Retinal pigment epithelial cell (primary cell): ENCODE data around the gene ING1.
"Not testable (repeated sequence)": the region's sequence is repeated elsewhere in the genome, so short reads cannot be mapped to it uniquely, and the experiment has no call there.

Experiments
- DNase-seq: peaks from one replicate; pipeline ENCODE4 v3.0.0-alpha.2; 2010; ENCODE audit warnings: low read depth
- H3K4me3 ChIP-seq: 2 replicates; pipeline ENCODE4 v1.5.1; 2011; ENCODE audit warnings: mild to moderate bottlenecking, low read length, control low read depth, moderate library complexity
- CTCF ChIP-seq: conservative IDR thresholded peaks from 2 replicates; pipeline ENCODE4 v1.5.1; 2011; ENCODE audit warnings: low read depth, low read length, control low read depth, inconsistent platforms

ING1 gene

DNA sequence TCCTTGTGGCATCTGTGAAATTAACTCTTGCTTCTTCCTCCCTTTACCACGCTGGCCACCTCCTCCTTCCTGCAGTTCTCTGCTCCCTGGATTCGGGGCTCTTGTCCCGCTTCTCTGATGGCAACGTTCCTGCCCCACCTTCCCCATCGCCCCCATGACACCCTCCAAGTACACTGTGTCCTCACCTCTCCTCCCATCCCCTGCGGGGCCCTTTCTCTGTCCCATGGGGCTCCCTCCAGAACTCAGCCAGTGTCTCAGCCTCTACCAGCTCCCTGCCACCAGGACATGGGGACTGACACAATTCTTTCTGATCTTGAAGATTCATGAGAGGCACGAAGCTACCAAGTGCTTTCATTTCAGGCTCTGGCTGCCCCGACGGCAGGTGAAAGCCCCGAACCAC, 16.7 kb upstream of the ING1 start:
- DNase-seq: no peak
- H3K4me3 ChIP-seq: no peak overlapping the region
- TF ChIP-seq CTCF: no peak

- DNase-seq: no peak
- no peak for TF ChIP-seq CTCF
- H3K4me3 ChIP-seq: no peak overlapping the region
Measured at GRCh38 chr13:110697842-110698241, 15.7 kb upstream of the ING1 start.

- H3K4me3 ChIP-seq: no peak overlapping the region
- TF ChIP-seq CTCF: no peak
- DNase-seq: no peak
Measured at GRCh38 chr13:110698689-110699088, 14.8 kb upstream of the ING1 start.

- TF ChIP-seq CTCF: no peak
- H3K4me3 ChIP-seq: no peak overlapping the region
- DNase-seq: no peak
Measured at GRCh38 chr13:110699148-110700145, 14.1 kb upstream of the ING1 start.

GRCh38 chr13:110700186-110700585, 13.3 kb upstream of the ING1 start:
- no peak for TF ChIP-seq CTCF

DNA sequence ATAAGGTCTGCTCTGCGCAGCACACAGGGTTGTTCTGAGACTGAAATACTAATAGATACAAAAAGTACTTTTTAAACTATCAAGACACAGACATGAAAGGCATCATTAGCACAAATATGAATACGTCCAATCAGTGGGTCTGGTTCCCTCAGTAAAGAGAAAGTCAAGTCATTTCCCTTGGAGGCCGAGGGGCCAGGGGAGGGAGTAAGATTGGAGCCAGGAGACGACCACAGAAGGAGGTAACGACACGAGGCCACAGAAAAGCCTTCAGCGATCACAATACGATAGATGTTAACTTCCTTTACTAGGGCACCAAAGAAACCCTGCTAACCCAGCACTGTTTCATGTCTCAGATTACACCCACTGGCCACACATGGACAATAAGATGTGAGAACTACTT, 12.9 kb upstream of the ING1 start:
- DNase-seq: no peak
- TF ChIP-seq CTCF: no peak
- no peak overlapping the region for H3K4me3 ChIP-seq

More at GRCh38 chr13:110700186-110700585, 13.3 kb upstream of the ING1 start:
- DNase-seq: no peak
- no peak overlapping the region for H3K4me3 ChIP-seq

GRCh38 chr13:110701061-110701460, 12.4 kb upstream of the ING1 start:
- not testable (repeated sequence) for DNase-seq, H3K4me3 ChIP-seq
